Measurements from ENCODE around the gene LMNB1.
A peak's percentile ranks its signal among the peaks of the same experiment; 100 is the strongest.
"Not testable (repeated sequence)": the region's sequence is repeated elsewhere in the genome, so short reads cannot be mapped to it uniquely, and the experiment has no call there.

LMNB1 gene

DNA sequence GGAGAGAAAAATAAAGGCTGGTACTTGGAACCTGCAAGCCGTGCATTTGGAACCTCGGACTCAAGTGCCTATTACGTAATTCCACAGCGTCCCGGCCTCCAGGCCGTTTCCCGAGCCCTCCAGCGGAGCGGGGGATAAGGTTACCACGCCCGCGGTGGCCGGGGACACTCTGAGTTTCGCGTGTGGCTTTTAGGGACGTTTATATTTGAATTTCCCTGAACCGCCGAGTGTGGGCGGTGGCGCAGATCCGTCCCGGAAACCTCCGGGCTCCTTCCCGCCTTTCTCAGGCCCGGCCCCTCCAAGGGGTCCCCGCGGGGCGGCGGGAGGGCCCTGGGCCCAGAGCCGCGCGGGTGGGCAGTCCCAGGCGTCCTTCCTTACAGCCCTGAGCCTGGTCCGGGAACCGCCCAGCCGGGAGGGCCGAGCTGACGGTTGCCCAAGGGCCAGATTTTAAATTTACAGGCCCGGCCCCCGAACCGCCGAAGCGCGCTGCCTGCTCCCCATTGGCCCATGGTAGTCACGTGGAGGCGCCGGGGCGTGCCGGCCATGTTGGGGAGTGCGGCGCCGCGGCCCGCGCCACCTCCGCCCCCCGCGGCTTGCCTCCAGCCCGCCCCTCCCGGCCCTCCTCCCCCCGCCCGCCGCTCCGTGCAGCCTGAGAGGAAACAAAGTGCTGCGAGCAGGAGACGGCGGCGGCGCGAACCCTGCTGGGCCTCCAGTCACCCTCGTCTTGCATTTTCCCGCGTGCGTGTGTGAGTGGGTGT lies at the start of gene LMNB1:
TSS of gene LMNB1 (plus strand) at position 638 of the 758 bp plus-strand sequence. CDS start 373 bp downstream, outside the sequence.
- peak; percentile 87 to 91 (median 90) for DNase-seq (ENCODE audit: low read depth in 3 of 3)

DNA sequence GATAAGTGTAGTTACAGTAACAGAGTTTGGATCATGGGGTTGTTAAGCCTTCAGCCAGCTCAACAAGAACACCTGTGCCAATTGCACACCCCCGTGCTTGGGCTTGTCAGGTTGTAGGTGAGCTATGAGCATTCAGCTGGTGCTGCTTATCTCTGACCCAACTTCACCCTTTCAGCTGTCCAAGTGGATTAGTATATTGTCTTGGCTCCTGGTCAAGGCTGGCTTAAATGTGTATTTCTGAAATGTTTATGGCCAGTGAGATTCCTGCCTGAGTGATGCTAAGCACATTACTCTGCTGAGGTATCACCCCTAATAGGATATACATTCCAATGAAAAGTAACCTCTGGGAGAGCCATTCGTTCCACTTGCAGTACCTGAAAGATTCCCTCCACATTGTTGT lies 44.2 kb upstream of the LMNB1 start:
- DNase-seq (ENCODE audit: low read depth in 3 of 3), result no peak

- DNase-seq (ENCODE audit: low read depth in 3 of 3), result not testable (repeated sequence)
Measured at GRCh38 chr5:126734573-126734972, 42.4 kb upstream of the LMNB1 start.

GRCh38 chr5:126736141-126736540 lies 40.8 kb upstream of the LMNB1 start:
- no peak for DNase-seq (ENCODE audit: low read depth in 3 of 3)

- no peak for DNase-seq (ENCODE audit: low read depth in 3 of 3)
Measured at GRCh38 chr5:126741361-126741760, 35.6 kb upstream of the LMNB1 start.

DNA sequence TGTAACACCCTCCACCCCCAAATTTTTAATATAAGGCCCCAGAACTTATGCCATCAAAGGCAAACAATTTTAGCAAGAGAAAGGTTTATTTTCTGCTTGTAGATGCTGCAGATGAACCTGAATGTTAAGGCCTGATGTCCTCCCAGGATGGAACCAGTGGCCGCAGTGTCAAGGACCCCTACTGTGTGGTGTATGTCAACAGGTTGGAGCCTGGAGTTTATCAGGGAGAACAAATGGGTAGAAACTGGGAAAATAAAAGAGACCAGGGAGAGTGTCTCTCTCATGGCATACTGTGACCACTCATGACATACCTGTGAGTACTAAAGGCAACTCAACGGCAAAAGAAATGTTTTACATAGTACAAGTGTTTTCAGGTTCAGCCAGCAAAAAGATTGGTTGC lies 34.5 kb upstream of the LMNB1 start:
- no peak for DNase-seq (ENCODE audit: low read depth in 3 of 3)

DNA sequence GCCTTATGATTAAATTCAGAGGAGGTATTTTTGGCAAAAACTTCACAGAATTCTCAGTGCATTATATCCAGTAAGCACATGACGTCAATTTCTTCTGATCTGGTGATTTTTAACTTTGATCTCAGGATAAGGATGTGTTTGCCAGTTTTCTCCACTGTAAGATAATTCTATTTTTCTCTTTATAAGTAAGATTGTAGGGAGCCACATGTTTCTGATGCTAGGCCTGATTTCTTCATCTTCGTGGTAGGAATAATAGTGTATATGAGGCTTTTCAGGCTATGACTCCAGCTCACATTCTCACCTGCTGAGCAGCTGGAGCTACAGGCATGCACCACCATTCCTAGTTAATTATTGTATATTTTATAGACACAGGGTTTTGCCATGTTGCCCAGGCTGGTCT lies 32.1 kb upstream of the LMNB1 start:
- no peak for DNase-seq (ENCODE audit: low read depth in 3 of 3)

- no peak for DNase-seq (ENCODE audit: low read depth in 3 of 3)
Measured at GRCh38 chr5:126745259-126745992, 31.5 kb upstream of the LMNB1 start.

DNA sequence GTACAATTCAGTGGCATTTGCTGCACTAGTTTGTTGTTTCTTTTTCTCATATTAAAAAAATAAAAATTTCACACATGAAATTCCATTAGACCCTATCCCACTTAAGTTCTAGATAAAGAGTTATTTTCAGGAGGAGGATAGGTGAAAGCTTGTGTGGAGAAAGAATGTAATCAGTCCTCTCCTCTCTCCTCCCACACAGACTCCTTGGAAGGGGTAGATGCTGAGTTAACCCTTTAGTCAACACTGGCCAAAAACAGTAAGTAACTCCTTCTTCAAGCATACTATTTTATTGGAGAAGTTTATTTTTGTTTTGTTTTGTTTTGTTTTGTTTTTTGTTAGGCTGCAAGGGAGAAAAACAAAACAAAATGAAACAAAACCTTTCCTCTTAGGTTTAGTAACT lies 30.6 kb upstream of the LMNB1 start:
- DNase-seq (ENCODE audit: low read depth in 3 of 3), result no peak

DNA sequence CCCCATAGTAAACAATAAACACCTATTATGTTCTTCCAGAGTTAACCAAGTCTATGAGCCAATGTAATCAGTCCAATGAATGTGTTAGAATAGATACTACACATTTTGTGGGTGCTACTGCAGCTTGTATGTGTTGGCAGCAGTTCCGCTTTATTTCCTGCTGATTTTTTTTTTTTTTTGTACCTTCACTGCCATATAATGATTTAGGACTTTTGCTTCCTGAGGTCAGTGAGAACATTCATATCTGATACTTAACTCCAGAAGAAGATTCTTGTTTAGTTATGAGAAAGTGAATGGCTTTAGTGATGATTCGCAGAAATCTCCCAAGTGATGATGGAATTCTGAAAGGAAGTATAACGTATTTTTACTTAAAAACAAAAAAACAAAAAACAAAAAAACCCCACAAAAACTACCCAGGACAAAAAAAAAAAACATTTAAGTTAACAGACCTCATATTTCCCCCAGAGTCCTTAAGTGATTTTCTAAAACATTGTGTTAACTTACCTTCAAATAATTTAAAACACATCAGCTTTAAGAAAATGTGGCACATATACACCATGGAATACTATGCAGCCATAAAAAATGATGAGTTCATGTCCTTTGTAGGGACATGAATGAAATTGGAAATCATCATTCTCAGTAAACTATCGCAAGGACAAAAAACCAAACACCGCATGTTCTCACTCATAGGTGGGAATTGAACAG lies 24.7 kb upstream of the LMNB1 start:
- no peak for DNase-seq (ENCODE audit: low read depth in 3 of 3)

DNA sequence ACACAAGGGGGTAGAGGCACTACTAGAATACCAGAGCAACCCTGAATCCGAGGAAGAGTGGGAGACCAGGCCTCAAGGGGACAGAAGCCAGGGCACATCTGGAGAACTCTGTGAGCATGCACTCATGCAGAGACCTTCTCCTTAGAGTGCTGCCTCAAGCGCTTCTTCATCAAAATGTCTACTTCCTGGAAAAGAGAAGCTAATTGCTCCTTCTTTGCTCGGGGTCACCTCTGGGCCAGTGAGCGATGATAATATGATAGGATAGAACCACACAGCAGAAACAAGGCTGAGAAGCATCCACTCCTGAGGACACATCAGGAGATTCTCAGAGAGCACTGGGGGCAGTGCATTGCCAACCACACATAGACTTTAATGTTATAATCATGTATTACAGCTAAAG lies 23.7 kb upstream of the LMNB1 start:
- DNase-seq (ENCODE audit: low read depth in 3 of 3), result no peak

GRCh38 chr5:126754609-126755008 lies 22.3 kb upstream of the LMNB1 start:
- DNase-seq (ENCODE audit: low read depth in 3 of 3), result no peak

- no peak for DNase-seq (ENCODE audit: low read depth in 3 of 3)
Measured at GRCh38 chr5:126755593-126755992, 21.3 kb upstream of the LMNB1 start.

- DNase-seq (ENCODE audit: low read depth in 3 of 3), result no peak
Measured at GRCh38 chr5:126757713-126758357, 19.1 kb upstream of the LMNB1 start.

- no peak for DNase-seq (ENCODE audit: low read depth in 3 of 3)
Measured at GRCh38 chr5:126763371-126763770, 13.6 kb upstream of the LMNB1 start.

- no peak for DNase-seq (ENCODE audit: low read depth in 3 of 3)
Measured at GRCh38 chr5:126769703-126770102, 7.2 kb upstream of the LMNB1 start.

DNA sequence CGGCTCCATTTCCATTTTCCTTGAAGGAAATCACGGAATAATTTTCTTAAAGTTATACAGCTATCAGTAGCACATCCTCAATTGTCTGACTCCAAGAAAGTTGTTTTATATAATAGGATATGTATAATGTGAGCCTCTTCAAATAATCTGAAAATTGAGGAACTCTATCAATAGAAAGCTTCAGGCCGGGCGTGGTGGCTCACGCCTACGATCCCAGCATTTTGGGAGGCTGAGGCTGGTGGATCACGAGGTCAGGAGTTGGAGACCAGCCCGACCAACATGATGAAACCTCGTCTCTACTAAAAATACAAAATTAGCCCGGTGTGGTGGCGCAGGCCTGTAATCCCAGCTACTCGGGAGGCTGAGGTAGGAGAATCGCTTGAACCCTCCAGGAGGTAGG lies 3.4 kb upstream of the LMNB1 start:
- DNase-seq (ENCODE audit: low read depth in 3 of 3), result not testable (repeated sequence)

- DNase-seq (ENCODE audit: low read depth in 3 of 3), result not testable (repeated sequence)
Measured at GRCh38 chr5:126774595-126774994, 2.3 kb upstream of the LMNB1 start.

- peak; percentile 28 to 39 (median 34) for DNase-seq (ENCODE audit: low read depth in 3 of 3)
Measured at GRCh38 chr5:126777257-126777974, 480 bp downstream of the LMNB1 start.

GRCh38 chr5:126777975-126778674 lies 1.2 kb downstream of the LMNB1 start:
- DNase-seq (ENCODE audit: low read depth in 3 of 3), result peak; percentile 74 to 86 (median 84)
